Kidney (tissue), 14 donors: ENCODE results near the gene PLBD1. TPM values are rescaled to one million over a fixed set of nuclear protein-coding genes. Genes with fewer than 3 reads are reported as not detected.

Source experiments
- DNase-seq, 5 donors: peaks; one replicate each; pipeline ENCODE4 v3.0.0-alpha.2; 2013 to 2020
- FAIRE-seq: peaks from 2 replicates; lab custom pipeline; 2012; peaks lifted over from hg19 to GRCh38; lab: Jason Lieb, UNC
- H3K27ac ChIP-seq, 2 donors: one replicate each; pipeline ENCODE4 v1.7.0; 2013; ENCODE audit warnings: low read depth in 2 of 2, low read length in 2 of 2, inconsistent platforms in 1 of 2
- H3K27me3 ChIP-seq: one replicate; pipeline ENCODE4 v1.7.1; 2013; ENCODE audit warnings: low read length, inconsistent platforms; ENCODE audit not compliant: control insufficient read depth, insufficient read depth
- H3K36me3 ChIP-seq, 3 donors: one replicate each; pipeline versions ENCODE4 v1.7.0 to v1.7.1; 2013; ENCODE audit warnings: low read length in 3 of 3, control low read depth in 1 of 3, inconsistent platforms in 1 of 3; ENCODE audit not compliant: insufficient read depth in 3 of 3, control insufficient read depth in 2 of 3
- H3K4me1 ChIP-seq, 3 donors: one replicate each; pipeline versions ENCODE4 v1.7.0 to v1.7.1; 2013; ENCODE audit warnings: low read length in 3 of 3, inconsistent platforms in 1 of 3, low read depth in 1 of 3; ENCODE audit not compliant: control insufficient read depth in 2 of 3, insufficient read depth in 2 of 3
- H3K4me3 ChIP-seq, 3 donors: one replicate each; pipeline versions ENCODE4 v1.7.0 to v1.8.1; 2013; ENCODE audit warnings: low read length in 3 of 3, control low read depth in 1 of 3, inconsistent platforms in 1 of 3
- H3K9ac ChIP-seq, 3 donors: one replicate each; pipeline versions ENCODE4 v1.7.0 to v1.7.1; 2013; ENCODE audit warnings: low read length in 3 of 3, control low read depth in 1 of 3, inconsistent platforms in 1 of 3
- H3K9me3 ChIP-seq, 3 donors: one replicate each; pipeline versions ENCODE4 v1.7.0 to v1.7.1; 2013; ENCODE audit warnings: low read length in 3 of 3, control low read depth in 1 of 3, inconsistent platforms in 1 of 3; ENCODE audit not compliant: control insufficient read depth in 2 of 3, insufficient read depth in 1 of 3
- intact Hi-C: fragments of 100-400 bp; cut with DNase I; formaldehyde crosslinking; loops from one replicate; pipeline ENCODE4 v1.11.1; 2022
- polyA plus RNA-seq: library from polyadenylated mRNA; stranded (reverse); fragments of 350-450 nt; fragmentation: Illumina TruSeq; extraction: RNeasy Lipid Tissue Mini Kit (QIAGEN cat#74804); gene quantifications from one replicate; pipeline ENCODE4 v1.2.3, GENCODE V29; 2014; ENCODE audit warnings: low read depth, low replicate concordance; ENCODE audit not compliant: insufficient read depth
- total RNA-seq: library from RNA; stranded (reverse); fragmentation: NEBNext Ultra II Directional; extraction: Animal tissue kit (Norgen Biotek cat#: 25700); gene quantifications from one replicate; pipeline ENCODE4 v1.2.1, GENCODE V29; 2021
- TF ChIP-seq, protein P1 (sequence below): IDR thresholded peaks from 3 replicates; pipeline ENCODE4 v1.5.1; 2012; ENCODE audit warnings: mild to moderate bottlenecking, moderate library complexity, borderline replicate concordance; ENCODE audit not compliant: insufficient read depth; ENCODE audit errors: extremely low read depth
- donor health status: control.
- donor health status: control.
- donor health status: control.
- donor health status: control.
- donor health status: control.
- donor health status: DM: yes; HTN: yes; CAD: no.
- donor health status: Normal renal cell carcinoma (clear cell type).

PLBD1 gene
- total and polyA plus RNA-seq, 2 donors from 2014 or later: 28.4 to 28.6 TPM

GRCh38 chr12:14505626-14506596 is 61.8 kb downstream of the PLBD1 start:
- DNase-seq (no peak), FAIRE-seq (no peak)
- H3K27me3 ChIP-seq: no peaks in the 10 kb centered on the region
- no peaks in the 10 kb centered on the region for H3K9me3 ChIP-seq
- no peak overlapping the region for H3K4me3 ChIP-seq
- peaks cover 2 to 8% (median 8%) of the 10 kb centered on the region in 3 donors for H3K36me3 ChIP-seq
- no peaks in the 10 kb centered on the region for H3K4me1 ChIP-seq
- TF ChIP-seq, protein P1, sequence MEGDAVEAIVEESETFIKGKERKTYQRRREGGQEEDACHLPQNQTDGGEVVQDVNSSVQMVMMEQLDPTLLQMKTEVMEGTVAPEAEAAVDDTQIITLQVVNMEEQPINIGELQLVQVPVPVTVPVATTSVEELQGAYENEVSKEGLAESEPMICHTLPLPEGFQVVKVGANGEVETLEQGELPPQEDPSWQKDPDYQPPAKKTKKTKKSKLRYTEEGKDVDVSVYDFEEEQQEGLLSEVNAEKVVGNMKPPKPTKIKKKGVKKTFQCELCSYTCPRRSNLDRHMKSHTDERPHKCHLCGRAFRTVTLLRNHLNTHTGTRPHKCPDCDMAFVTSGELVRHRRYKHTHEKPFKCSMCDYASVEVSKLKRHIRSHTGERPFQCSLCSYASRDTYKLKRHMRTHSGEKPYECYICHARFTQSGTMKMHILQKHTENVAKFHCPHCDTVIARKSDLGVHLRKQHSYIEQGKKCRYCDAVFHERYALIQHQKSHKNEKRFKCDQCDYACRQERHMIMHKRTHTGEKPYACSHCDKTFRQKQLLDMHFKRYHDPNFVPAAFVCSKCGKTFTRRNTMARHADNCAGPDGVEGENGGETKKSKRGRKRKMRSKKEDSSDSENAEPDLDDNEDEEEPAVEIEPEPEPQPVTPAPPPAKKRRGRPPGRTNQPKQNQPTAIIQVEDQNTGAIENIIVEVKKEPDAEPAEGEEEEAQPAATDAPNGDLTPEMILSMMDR: no peak
- no peak overlapping the region for H3K9ac ChIP-seq
- intact Hi-C loops: no loop called here
- H3K27ac ChIP-seq: no peak overlapping the region

GRCh38 chr12:14495326-14495725 is 72.4 kb downstream of the PLBD1 start:
- DNase-seq (no peak), FAIRE-seq (no peak)
- Histone ChIP-seq H3K27me3 (no peaks in the 10 kb centered on the region), H3K9ac (no peak overlapping the region), H3K4me1 (no peaks in the 10 kb centered on the region), H3K27ac (no peak overlapping the region), H3K9me3 (no peaks in the 10 kb centered on the region), H3K36me3 (peaks cover 15 to 51% (median 36%) of the 10 kb centered on the region in 3 donors), H3K4me3 (no peak overlapping the region)
- intact Hi-C loops: no loop called here
- TF ChIP-seq, protein P1: no peak

DNA sequence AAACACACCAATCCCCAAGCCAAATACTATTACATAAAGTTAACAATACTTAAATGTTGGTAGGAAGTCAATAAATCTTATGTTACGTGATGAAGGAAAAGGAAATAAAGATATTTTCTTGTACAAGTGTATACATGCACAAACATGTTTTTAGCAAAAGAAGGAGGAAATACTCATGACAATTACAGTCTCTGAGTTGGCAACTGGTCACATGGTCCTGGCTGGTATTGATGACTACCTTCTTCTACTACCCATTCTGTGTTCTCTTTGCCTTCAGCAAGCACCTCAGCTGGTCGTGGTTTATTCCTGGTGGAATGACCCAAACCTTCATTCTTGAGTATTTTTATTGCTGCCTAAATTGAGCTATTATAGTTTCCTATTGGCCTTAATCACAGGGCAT is 84.8 kb downstream of the PLBD1 start:
- H3K4me1 ChIP-seq: no peaks in the 10 kb centered on the region
- DNase-seq: no peak
- intact Hi-C loops: no loop called here
- TF ChIP-seq, protein P1: no peak
- H3K27ac ChIP-seq: no peak overlapping the region
- no peak overlapping the region for H3K4me3 ChIP-seq
- no peak for FAIRE-seq
- no peaks in the 10 kb centered on the region for H3K27me3 ChIP-seq
- H3K9ac ChIP-seq: no peak overlapping the region
- H3K36me3 ChIP-seq: peaks cover 28 to 68% (median 30%) of the 10 kb centered on the region in 3 donors
- H3K9me3 ChIP-seq: no peaks in the 10 kb centered on the region
